Measurements from ENCODE around the gene NYNRIN.

Gene NYNRIN

GRCh38 chr14:24416932-24417619, 18.3 kb downstream of the NYNRIN start:
- no peak for TF ChIP-seq CTCF (IDR thresholded peaks at IDR 0.05; ENCODE audit: low read depth, low read length)
- no peak overlapping the region for H3K4me3 ChIP-seq (ENCODE audit: low read depth, low read length)

DNA sequence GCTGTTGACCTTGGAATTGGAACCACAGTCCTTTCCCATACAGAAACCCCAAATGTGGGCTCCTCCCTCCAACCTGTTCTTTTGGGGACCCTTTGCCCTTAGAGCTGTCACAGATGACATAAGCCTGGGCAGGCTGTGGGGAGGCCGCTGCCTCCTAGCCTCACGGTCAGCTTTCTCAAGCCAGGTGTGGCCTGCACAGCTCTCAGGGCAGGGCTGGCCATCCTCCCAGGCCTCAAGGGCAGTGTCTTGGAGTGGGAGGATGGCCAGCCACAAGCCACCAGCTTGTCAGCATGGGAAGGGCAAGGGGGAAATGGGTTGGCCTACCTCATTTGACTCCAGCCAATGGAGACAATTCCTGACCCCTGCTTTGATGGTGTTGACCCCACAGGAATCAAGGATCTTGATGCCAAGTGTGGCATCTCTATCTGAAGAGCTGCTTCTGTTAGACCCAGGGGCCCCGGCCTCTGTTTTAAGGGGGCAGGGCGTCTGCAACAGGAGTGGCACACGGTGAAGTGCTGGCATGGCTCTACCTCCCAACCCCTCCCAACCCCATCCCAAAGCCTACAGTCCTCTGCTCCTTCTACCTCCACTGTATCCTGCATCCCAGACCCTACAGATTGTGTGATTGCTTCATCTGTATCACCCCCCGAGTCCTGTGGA, 19.2 kb downstream of the NYNRIN start:
- TF ChIP-seq CTCF (IDR thresholded peaks at IDR 0.05; ENCODE audit: low read depth, low read length), result no peak
- no peak overlapping the region for H3K4me3 ChIP-seq (ENCODE audit: low read depth, low read length)

DNA sequence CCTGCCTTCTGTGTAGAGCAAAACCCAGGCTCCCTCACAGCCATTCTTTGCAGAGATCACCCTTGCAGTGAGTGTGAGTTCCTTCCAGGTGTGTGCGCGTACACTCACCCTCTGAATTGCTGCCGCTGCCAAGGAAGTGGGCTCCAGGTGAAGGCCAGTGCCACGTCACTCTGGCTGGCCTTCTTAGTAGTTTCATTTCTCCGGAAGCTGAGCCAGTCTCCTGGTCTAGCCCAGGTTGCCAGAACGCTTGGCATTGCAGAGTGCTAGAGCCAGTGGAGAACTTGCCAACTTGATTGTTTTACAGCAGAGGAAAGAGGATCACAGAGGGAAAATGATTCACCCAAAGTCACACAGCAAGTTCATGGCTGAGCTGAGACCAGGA, 19.7 kb downstream of the NYNRIN start:
- no peak for TF ChIP-seq CTCF (IDR thresholded peaks at IDR 0.05; ENCODE audit: low read depth, low read length)
- no peak overlapping the region for H3K4me3 ChIP-seq (ENCODE audit: low read depth, low read length)

DNA sequence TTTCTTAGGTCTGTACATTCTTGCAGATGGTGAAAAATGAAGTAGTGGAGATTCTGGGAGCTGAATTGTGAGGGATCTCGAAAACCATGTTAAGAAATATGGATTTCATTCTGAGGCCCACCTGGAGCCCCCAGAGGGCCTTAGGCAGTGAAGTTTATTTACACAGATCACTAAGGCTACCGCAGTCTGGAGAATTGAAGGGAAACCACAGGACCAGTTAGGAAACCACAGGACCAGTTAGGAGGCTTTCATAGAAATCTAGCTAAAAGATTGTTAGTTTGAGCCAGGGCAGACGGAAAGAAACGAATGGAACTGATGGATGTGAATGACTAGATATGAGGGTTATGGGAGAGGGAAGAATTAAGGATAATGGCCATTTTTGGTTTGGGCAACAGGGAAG, 23.5 kb downstream of the NYNRIN start:
- TF ChIP-seq CTCF (IDR thresholded peaks at IDR 0.05; ENCODE audit: low read depth, low read length), result no peak
- H3K4me3 ChIP-seq (ENCODE audit: low read depth, low read length), result no peak overlapping the region

GRCh38 chr14:24422694-24423601, 24.1 kb downstream of the NYNRIN start:
- no peak overlapping the region for H3K4me3 ChIP-seq (ENCODE audit: low read depth, low read length)
- TF ChIP-seq CTCF (IDR thresholded peaks at IDR 0.05; ENCODE audit: low read depth, low read length), result no peak

DNA sequence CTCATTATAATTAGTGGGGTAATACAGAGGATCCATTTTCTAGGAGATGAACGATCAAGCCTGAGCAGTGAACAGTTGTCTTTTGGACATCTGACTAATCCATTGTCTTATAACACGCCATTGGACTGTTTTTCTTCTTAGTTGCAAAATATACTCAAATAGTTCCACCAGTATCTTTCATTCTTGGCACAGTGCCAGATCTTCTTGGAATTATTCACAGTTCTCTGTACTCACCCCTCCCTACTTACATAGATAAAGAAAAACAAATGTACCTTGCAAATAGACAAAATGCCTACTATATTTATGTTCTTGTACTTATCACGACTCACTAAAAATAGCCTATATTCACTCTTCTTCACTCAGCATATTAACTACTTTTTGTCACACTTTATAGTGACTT, 26.9 kb downstream of the NYNRIN start:
- no peak for TF ChIP-seq CTCF (IDR thresholded peaks at IDR 0.05; ENCODE audit: low read depth, low read length)
- H3K4me3 ChIP-seq (ENCODE audit: low read depth, low read length), result no peak overlapping the region
